OCI-LY7 (cell line): ENCODE measurements around the gene MED22.

Source experiments
- EZH2phosphoT487 ChIP-seq: fragments of 200-600 bp; sonication (generic); IDR thresholded peaks from 2 replicates; pipeline ENCODE4 v1.6.1; 2018; ENCODE audit warnings: low read depth, borderline replicate concordance, mild to moderate bottlenecking, mixed run types, antibody characterized with exemption, low read length, moderate library complexity, mixed read lengths
- TF ChIP-seq, protein P1 (sequence below): fragments of 200-600 bp; sonication (generic); conservative IDR thresholded peaks from 2 replicates; pipeline ENCODE4 v1.5.1; 2014; ENCODE audit warnings: mild to moderate bottlenecking, antibody characterized with exemption, low read length, moderate library complexity, mixed read lengths

DNA sequence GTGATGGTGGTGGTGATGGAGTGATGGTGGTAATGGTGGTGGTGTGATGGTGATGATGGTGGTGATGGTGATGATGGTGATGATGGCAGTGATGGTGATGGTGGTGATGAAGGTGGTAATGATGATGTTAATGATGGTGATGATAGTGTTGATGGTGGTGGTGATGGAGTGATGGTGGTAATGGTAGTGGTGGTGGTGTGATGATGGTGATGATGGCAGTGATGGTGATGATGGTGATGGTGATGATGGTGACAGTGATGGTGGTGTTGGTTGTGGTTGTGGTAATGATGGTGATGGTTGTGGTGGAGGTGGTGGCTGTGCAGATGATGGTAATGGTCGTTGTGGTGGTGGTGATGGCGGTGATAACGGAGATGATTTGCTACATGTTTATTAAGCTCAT lies 35.5 kb upstream of the MED22 start:
- TF ChIP-seq, protein P1, sequence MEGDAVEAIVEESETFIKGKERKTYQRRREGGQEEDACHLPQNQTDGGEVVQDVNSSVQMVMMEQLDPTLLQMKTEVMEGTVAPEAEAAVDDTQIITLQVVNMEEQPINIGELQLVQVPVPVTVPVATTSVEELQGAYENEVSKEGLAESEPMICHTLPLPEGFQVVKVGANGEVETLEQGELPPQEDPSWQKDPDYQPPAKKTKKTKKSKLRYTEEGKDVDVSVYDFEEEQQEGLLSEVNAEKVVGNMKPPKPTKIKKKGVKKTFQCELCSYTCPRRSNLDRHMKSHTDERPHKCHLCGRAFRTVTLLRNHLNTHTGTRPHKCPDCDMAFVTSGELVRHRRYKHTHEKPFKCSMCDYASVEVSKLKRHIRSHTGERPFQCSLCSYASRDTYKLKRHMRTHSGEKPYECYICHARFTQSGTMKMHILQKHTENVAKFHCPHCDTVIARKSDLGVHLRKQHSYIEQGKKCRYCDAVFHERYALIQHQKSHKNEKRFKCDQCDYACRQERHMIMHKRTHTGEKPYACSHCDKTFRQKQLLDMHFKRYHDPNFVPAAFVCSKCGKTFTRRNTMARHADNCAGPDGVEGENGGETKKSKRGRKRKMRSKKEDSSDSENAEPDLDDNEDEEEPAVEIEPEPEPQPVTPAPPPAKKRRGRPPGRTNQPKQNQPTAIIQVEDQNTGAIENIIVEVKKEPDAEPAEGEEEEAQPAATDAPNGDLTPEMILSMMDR = no peak
- no peak for TF ChIP-seq EZH2phosphoT487
